CD4-positive, alpha-beta T cell treated with Interleukin-21 for 1 hour (primary cell): Measurements from ENCODE around the gene FRMD3.

Source experiments
- DNase-seq: peaks from one replicate; pipeline ENCODE4 v3.0.0-alpha.2; 2020

Gene FRMD3

DNA sequence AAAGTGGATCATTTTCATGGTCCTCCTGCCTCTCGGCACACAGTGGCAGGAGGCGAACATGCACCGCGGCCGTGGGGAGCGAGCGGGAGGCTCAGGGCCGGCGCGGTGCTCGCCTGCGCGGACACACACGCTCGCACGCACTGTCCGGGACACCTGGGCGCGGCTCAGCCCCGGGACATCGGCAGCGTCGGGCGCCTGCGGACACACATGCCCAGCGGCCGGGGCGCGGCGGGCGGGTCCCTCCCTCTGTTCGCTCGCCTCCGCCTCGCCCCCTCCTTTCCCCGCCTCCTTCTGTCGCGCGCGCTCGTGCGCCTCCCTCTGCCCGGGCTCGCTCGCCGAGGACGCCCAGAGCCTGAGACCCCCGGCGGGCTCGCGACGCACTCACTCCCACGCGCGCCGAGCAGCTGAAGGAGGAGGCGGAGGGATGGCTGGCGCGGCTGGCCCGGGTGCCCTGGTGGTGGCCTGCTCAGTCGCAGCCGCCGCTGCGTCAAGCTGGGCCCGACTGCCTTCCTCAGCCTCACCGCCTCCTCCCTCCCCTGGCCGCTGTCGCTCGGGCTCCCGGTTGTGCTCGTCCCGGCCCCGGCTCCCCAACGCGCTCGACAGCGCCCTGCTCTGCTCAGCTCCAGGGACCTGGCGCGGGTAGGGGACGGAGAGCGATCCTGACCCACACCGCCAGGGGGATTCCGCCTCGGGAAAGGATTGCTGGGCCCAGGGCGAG is at the start of gene FRMD3:
Gene FRMD3 (minus strand): TSS at position 230 of the 718 bp plus-strand sequence. CDS start 170 bp downstream, at position 60.
- DNase-seq = no peak

DNA sequence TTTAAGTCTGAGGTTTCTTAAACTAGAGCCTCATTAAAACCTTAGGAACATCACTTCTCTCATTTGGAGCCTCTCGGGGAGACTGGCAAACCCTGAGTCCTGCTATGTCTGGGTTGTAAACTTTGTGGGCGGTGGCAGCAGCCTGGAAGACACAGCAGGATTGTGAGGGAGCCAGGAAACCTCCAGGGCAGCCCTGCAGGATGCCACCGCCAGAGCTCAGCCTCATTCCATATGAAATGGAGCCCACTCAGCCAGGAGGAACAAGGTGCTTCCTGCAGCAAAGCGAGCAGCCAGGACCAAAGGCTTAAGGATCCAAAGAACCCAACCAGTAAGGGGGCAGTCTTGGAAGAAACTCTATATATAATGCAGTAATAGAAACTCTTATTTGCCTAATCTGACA is 46.8 kb upstream of the FRMD3 start:
- DNase-seq = no peak

DNA sequence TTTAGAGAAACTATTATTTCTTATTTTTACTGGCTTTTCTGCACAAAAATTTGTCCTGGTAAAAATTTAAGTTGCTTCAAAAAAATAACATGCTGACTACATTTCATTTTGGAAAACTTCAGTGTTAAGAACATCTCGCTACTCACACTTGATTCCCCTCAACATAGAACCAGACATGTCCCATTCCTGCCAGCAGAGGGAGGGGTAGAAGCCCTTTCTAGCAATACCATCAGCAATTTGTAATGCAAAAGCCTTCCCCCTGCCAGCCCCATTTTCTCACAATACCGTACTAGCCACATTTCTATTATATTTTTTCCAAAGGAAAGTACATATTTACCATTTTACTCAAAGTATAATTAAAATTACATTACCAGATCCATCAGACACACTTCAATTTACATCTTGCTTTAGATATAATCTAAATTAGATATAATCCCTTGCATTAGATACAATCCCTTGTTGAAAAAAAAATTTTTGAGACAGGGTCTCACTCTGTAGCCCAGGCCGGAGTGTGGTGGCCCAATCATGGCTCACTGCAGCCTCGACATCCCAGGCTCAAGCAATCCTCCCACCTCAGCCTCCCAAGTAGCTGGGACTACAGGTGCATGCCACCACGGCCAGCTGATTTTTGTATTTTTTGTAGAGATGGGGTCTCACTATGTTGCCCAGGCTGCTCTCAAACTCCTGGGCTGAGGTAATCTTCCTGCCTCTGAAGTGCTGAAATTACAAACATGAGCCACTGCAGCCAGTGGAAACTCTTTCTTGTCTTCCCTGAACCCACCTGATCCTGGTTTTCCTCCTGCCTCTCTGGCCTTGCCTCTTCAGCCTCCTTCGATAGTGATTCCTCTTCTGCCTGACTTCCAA is 45.2 kb upstream of the FRMD3 start:
- peak; percentile 40 for DNase-seq

DNA sequence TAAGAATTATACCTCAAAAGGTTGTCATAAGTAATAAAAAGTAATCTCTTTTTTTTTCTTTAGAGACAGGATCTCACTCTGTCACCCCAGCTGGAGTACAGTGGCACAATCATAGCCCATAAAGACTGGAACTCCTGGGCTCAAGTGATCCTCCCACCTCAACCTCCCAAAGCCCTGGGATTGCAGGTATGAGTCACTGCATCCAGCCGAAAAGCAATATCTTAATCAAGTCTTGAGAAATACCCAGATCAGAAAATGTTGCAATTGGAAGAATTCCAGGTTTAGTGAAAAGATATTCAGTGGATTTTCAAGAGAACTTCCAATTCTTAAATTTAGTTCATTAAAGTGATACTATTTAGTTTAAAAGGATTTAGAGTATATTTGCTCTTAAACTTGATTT is 43.8 kb upstream of the FRMD3 start:
- DNase-seq = no peak

DNA sequence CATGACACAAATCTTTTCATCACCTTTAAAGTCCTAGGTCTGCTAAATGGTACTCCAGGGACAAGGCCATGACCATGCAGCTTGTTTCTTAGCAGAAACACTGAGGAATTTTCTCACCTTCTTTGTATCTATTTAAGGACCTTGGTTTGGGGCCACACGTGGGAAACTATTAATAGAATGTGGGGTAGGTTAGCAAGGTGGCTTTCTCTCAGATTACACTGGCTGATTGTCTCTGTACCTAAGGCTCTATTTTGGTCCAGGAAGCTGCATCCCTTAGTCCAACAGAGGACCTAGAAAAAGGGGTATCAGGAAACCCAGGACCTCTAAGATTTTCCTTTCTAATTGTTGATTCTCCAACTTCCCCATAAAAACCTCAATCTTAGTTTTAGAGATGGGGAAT is 36.3 kb upstream of the FRMD3 start:
- no peak for DNase-seq

DNA sequence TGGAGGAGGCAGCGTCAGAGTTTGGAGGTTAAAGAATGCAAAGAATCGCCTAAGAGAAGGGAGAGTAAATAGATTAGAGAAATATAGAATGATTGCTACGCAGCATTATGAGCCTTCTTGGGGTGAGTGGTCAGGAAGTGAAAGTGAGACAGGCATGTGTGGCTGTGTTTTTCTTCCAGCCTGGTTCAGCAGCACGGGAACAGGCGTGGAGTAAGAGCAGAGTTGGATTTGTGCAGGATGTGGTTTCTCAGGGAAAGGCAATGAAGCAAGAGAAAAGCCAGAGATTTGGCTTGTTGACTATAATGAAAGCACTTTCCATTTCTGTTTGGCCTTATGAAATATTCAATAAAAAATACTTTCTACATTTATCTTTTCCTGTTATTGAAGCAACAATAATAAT is 34.3 kb upstream of the FRMD3 start:
- DNase-seq = no peak

DNA sequence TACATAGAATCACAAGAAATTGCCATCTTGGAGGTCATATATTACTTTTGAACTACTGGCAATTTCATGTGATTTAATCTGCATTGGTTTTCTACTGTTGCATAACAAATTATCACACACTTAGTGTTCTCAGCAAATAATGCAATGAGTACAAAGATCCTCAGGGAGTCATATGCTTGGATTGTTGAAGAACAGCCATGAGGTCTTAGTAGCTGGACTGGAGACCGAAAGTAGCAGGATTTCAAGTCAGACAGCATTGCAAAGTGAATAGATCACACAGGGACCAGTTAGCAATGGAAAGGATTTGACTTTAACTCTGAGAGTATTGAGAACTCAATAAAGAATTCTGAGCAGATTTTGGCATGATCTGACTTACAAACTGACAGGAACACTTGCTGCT is 32.2 kb upstream of the FRMD3 start:
- no peak for DNase-seq

DNA sequence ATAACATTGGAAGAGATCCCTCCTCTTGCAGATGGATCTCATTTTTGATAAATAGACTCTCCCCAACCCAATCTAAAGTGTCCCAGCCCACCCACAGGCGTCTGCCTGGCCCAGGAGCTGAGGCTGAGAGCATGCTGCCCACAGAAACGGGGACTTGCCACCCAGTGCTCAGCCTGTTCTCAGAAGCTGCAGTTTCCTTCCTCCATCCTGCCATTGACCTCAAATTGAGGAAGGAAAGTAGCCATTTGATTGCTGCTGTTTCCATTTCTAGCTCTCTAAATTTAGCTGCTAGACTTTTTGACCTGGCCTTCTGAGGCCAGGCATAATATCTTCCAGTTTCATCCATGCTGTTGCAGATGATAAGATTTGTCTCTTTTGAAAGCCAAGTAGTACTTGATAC is 31.1 kb upstream of the FRMD3 start:
- DNase-seq = no peak

DNA sequence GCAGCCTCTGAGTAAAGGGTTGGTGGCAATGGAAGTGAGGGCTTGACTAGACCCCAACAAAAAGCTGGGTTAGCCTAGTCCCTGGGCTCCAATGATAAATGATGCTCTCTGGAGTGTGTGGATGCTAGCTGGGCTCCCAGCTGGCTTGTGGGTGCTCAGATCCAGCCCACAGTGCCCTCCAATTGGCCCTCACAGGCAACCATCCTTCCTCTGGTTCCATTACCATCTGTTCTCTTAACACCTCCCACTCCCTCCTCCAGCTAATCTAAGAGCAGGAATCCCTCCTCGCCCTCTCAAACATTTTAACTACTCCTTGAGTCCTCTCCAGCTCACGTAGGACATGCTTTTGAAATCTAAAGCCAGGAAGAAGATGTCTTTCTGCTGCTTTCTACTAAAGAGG is 25.2 kb upstream of the FRMD3 start:
- no peak for DNase-seq

DNA sequence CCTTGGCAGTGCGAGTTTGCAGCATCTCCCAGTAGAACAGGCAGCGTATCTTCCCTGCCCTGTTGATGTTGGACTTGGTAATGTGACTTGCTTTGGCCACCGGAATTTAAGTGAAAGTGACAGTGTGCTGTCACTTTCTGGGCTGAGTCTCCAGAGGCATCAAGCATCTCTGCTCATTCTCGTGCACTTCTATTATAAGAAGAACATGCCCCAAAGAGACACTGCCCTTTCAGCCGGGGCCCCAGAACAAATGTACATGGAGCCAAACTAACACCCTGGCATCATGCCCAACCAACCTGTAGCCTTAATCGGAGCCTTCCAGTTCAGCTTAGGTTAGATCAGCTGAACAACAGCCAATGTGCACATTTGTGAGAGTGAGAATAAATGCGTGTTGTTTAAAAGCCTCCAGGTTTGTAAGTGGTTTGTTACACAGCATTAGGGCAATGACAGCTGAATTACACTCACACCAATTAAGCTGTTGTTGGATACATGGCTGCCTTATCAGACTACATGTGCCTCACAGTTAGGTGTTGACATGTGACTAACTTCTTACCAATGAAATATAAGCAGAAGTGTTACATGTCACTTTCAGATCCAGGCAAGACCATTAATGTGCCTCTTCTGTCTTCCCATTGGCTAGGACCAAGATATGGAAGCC is 22.1 kb upstream of the FRMD3 start:
- no peak for DNase-seq

DNA sequence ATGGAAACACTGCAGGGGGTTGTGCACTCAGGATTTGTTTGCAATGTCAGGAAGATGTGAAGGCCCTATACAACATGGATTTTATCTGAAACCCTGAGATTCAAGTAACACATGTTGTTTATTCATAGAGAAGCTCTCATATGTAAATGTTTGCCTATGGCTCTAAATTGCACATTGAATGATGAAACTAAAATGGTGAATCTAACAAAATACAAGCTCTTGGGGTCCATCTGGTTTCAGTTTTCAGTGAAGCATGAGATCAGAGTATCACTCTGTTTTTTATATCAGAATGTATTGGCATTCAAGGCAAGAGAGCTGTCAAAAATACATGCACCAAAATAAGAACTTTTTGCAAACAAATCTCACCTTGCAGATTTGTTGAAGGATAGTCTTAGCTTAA is 19.6 kb upstream of the FRMD3 start:
- no peak for DNase-seq

DNA sequence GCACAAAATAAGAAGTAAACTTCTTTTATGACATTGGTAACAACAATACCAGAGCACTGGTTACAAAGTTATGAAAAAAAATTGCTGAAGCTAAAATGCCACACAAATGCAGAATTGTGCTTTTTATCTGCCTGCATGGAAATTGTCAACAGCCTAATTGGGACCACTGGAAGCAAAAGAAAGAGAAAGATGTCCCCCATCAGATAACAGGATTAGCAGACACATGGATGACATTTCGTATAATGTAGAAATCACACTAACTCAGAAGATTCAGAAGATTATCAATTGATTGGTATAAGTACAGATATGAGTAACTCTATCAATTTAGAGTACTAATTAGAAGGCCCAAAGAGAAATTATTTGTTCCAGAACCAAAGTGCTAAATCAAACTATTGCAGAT is 19.1 kb upstream of the FRMD3 start:
- DNase-seq = no peak

DNA sequence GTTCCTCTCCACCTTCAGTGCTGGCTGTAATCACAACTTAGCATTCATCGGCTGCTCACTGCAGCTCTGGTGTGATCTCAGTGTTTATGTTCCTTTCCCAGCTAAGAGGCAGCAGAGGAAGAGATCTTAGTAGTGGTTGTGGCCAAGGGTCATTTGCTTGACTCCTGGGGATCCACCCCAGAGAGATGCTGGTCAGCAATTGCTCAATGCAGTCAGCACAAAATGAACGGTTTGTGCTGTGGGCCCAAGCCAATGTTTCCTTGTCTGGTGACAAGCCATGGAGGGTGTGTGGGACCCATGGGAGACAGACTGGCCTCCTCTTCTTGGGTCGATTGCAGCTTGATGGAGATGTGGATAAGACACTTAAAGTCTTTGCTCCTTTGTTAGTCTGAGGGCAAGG is 16.1 kb upstream of the FRMD3 start:
- DNase-seq = no peak

DNA sequence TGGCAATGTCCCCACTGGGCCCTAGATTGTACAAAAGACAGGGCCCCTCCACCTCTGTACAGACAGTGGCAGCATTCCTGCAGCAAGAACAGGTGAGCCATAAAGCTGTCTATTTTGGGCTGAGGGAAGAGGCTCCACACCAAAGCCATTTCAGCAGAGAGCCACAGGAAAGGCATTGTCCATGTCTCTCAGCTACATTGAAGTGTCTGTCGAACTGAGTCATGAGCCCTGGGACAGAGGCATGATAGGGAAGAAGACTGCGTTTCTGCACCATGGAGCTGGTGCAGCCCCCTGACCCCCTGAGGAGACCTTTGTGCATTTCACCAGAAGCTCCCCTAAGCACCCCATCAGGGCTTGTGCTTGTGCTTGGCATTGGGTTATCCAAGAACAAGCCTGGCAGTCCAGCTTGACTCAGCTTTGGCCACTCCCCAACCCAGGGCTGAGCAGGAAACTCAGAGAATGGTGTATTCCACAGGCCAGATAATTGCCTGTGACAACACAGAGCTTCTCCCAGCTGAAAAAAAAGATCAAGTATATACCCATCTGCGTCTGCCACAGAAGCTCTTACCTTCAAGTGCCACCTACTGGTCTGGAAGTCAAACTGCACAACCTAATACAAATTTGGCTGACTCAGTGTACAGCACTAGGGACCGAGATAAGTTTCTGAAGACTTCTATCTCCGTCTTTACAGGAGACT is 5.9 kb upstream of the FRMD3 start:
- peak; percentile 12 for DNase-seq

DNA sequence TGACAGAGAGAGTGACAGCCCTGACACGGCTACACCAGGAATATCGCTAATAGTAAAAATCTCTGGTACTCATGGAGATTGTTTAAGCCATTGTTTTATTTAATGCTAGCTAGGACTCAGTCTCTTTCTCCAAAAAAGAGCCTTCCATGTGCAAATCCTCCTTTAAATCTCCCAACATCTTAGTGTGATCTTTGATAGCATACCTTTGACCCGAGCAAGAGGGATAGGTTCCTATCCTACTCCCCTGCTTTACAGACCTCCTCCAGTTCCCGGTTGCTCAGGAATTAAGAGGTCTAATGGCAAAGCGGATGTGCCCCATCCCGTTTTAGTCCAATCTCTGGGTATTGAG is 663 bp upstream of the FRMD3 start:
- no peak for DNase-seq

DNA sequence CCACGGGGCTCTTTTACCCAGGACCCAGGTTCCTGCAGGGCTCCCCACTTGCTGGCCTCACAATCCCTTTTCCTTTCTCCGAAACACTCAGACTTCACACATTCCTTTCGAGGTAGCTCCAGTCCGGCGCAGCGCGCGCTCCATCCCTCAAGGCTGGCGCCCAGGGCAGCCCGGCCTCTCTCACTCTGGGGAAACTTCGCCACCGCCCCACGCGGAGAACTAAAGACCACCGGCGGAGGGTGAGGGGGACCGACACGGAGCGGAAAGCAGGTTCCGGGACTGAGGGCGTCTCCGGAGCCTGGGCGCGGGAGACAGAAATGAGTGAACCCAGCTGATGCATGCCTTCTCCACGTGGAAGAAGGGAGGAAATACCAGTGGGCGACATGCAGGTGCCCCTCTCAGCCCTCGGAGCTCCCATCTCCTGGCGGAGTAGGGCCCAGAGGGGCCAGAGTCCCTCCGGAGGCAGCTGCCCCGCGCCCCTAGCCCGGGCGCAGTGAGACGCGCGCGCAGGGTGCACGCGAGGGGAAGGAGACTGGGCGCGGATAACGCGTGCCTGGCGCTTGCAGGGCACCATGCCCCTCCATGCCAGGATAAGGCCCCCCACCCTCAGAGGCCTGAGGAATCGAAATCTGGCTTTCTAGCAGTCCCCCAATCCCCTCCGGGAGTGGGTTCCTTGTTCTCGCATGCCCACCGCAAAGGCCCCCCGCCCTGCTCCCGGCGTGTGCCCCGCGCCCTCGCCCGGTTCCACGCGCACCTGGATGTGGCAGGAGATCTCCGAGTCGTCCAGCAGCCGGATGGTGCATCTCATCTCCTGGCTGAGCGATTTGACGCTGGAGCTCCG is 650 bp downstream of the FRMD3 start:
- DNase-seq = no peak

DNA sequence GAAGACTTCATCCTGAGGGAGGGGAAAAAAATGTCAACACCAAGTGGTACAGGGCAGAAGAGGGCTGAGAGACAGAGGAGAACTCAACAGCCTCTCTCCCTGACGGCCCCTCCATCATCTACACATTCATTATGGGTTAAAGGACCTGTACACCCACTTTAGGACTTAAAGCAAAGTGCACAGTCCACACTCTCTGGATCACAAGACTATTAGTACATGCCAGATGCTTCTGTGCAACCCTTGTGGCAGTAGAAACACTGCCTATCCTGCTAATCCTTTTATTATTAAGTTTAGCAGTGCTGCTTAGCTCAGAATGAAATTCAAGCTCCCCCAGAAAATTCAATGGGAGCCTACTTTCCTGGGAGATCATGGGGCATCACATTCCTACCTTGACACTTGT is 1.9 kb downstream of the FRMD3 start:
- DNase-seq = no peak

DNA sequence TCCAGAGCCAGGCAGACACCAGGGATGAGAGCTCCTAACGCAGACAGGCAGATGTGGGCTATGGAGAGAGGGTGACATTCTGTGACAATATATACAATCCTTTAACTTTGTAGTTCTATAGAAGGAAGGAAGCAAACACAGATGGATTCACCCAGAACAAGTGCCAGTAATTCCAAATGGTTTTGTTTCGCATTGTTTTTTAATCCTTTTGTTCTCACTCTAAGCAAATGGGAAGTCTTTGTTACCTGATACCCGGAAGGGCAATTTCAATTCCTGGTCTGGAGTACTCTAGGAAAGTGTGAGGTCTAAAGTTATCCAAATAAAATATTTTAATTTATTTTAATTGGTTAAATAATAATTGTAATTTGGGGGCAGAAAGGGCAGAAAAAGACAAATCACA is 2.5 kb downstream of the FRMD3 start:
- no peak for DNase-seq

DNA sequence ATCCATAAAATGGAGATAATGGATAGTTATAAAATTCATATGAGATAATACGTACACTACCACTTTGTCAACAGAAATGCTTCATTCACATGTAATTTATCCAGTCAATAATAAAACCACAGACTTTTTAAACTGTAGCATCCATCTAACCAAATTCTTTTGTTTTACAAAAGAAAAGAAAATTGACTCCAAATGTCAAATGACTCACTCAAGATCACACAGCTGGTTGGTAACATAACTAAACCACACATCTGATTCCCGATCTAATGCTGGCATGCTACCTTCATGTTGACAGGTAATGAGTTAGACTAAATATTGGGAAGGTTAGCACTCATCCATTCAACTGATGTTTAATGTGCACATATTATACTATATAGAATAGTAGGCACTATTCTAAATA is 4.9 kb downstream of the FRMD3 start:
- no peak for DNase-seq

DNA sequence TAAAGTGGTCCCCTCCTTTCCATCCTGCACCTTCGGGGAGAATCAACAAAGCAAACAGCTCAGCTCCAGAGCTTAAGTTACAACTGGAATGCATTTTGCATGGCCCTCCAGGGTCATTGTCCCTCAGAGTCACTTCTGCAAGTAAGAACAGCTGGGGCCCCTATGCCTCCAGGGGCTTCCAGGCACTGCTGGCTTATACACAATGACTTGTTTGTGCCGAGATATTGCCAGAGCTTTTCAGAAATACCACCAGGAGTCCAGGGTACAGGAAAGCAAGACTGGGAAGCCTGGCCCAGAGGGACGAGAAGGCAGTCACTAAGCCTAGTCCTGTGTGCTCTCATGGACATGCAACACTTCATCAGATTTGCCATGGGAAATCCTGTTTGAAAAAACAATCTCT is 11.3 kb downstream of the FRMD3 start:
- no peak for DNase-seq

DNA sequence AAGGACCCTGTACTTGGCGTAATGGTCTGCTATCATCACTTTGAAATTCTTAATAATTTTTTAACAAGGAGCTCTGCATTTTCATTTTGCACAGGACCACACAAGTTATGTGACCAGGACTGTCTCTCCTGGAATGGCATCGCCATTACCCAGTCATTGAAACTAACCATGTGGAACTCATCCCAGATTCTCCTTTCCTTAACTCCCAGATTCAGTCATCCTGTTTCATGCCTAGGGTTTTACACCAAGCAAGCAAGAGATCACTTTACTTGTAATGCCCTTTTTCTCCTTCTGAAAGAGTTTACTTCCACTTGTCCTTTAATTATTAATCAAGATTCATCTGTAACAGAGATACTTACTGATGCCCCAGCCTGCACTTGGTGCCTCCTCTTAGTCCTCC is 12.0 kb downstream of the FRMD3 start:
- no peak for DNase-seq

DNA sequence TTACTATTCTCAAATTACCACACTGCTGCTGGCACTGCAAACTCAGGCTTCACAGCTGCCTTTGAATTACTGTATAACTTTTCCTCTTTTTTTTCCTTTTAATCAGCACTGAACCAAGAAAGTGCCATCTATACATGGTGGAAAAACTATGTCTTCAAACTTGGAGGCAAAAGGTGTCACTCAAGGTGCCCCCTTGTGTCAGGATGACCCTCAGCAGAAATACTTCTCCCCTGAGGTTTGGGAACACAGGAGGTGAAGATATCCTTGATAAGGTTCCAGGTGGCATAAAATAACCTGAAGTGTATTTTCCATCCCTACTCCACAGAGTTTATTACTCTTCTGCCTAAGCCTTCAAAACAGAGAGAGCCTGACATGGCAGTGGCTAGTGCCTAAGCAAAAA is 14.5 kb downstream of the FRMD3 start:
- DNase-seq = no peak

DNA sequence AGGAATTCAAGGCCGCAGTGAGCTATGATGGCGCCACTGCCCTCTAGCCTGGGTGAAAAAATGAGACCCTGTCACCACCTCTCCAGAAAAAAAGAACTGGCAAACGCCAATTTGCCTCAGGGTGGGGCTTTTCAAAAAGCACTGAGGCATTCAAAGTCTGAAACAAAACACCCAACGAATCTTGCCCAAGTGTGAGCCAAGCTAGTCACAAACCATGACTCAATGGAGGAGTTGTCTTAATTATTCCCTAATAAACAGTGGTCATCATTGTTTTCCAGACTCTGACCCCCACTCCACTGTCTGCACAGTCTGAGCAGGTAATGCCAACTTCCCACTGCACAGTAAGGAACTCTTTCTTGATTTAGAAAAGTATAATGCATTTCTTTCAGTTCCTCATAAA is 16.8 kb downstream of the FRMD3 start:
- DNase-seq = no peak
